ENCODE measurements around the gene TMEM239.

TMEM239 gene

GRCh38 chr20:2794202-2794748 is 21.9 kb upstream of the TMEM239 start:
- TF ChIP-seq TEAD4 (IDR thresholded peaks at IDR 0.05) (no peak), MAX (IDR thresholded peaks at IDR 0.05) (no peak), FOXM1 (IDR thresholded peaks at IDR 0.05; ENCODE audit: borderline replicate concordance, low read depth) (no peak), USF1 (IDR thresholded peaks at IDR 0.05) (no peak), EGR1 (IDR thresholded peaks at IDR 0.05) (no peak), EP300 (IDR thresholded peaks at IDR 0.05; ENCODE audit: borderline replicate concordance) (no peak), CREB1 (IDR thresholded peaks at IDR 0.05; ENCODE audit: low read depth) (no peak)
- TF ChIP-seq, protein P1, sequence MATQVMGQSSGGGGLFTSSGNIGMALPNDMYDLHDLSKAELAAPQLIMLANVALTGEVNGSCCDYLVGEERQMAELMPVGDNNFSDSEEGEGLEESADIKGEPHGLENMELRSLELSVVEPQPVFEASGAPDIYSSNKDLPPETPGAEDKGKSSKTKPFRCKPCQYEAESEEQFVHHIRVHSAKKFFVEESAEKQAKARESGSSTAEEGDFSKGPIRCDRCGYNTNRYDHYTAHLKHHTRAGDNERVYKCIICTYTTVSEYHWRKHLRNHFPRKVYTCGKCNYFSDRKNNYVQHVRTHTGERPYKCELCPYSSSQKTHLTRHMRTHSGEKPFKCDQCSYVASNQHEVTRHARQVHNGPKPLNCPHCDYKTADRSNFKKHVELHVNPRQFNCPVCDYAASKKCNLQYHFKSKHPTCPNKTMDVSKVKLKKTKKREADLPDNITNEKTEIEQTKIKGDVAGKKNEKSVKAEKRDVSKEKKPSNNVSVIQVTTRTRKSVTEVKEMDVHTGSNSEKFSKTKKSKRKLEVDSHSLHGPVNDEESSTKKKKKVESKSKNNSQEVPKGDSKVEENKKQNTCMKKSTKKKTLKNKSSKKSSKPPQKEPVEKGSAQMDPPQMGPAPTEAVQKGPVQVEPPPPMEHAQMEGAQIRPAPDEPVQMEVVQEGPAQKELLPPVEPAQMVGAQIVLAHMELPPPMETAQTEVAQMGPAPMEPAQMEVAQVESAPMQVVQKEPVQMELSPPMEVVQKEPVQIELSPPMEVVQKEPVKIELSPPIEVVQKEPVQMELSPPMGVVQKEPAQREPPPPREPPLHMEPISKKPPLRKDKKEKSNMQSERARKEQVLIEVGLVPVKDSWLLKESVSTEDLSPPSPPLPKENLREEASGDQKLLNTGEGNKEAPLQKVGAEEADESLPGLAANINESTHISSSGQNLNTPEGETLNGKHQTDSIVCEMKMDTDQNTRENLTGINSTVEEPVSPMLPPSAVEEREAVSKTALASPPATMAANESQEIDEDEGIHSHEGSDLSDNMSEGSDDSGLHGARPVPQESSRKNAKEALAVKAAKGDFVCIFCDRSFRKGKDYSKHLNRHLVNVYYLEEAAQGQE (IDR thresholded peaks at IDR 0.05; ENCODE audit: low read depth) = no peak

GRCh38 chr20:2794866-2795447 is 21.2 kb upstream of the TMEM239 start:
- TF ChIP-seq ZBTB7A (IDR thresholded peaks at IDR 0.05; ENCODE audit: low read depth) (no peak), USF1 (IDR thresholded peaks at IDR 0.05) (no peak), TAF1 (IDR thresholded peaks at IDR 0.05; ENCODE audit: low read depth) (no peak), TCF12 (IDR thresholded peaks at IDR 0.05; ENCODE audit: low read depth) (no peak), CREB1 (IDR thresholded peaks at IDR 0.05; ENCODE audit: low read depth) (no peak), FOXM1 (IDR thresholded peaks at IDR 0.05; ENCODE audit: borderline replicate concordance, low read depth) (no peak), YY1 (IDR thresholded peaks at IDR 0.05; ENCODE audit: low read depth) (no peak), CEBPB (IDR thresholded peaks at IDR 0.05) (no peak), RAD21 (IDR thresholded peaks at IDR 0.05; ENCODE audit: low read depth) (no peak), TEAD4 (IDR thresholded peaks at IDR 0.05) (no peak), EP300 (IDR thresholded peaks at IDR 0.05; ENCODE audit: borderline replicate concordance) (no peak), MAX (IDR thresholded peaks at IDR 0.05) (no peak), NFIC (IDR thresholded peaks at IDR 0.05) (no peak)
- TF ChIP-seq, protein P1 (IDR thresholded peaks at IDR 0.05; ENCODE audit: low read depth) = no peak

- no peak for TF ChIP-seq TCF12 (IDR thresholded peaks at IDR 0.05; ENCODE audit: low read depth)
- TF ChIP-seq NFIC (IDR thresholded peaks at IDR 0.05) = no peak
- no peak for TF ChIP-seq RAD21 (IDR thresholded peaks at IDR 0.05; ENCODE audit: low read depth)
- TF ChIP-seq FOXM1 (IDR thresholded peaks at IDR 0.05; ENCODE audit: borderline replicate concordance, low read depth) = no peak
- no peak for TF ChIP-seq YY1 (IDR thresholded peaks at IDR 0.05; ENCODE audit: low read depth)
- no peak for TF ChIP-seq CEBPB (IDR thresholded peaks at IDR 0.05)
- TF ChIP-seq TAF1 (IDR thresholded peaks at IDR 0.05; ENCODE audit: low read depth) = no peak
- TF ChIP-seq CREB1 (IDR thresholded peaks at IDR 0.05; ENCODE audit: low read depth) = no peak
- TF ChIP-seq EGR1 (IDR thresholded peaks at IDR 0.05) = no peak
- TF ChIP-seq, protein P1 (IDR thresholded peaks at IDR 0.05; ENCODE audit: low read depth) = no peak
- no peak for TF ChIP-seq MAX (IDR thresholded peaks at IDR 0.05)
- no peak for TF ChIP-seq EP300 (IDR thresholded peaks at IDR 0.05; ENCODE audit: borderline replicate concordance)
- no peak for TF ChIP-seq ZBTB7A (IDR thresholded peaks at IDR 0.05; ENCODE audit: low read depth)
- no peak for TF ChIP-seq USF1 (IDR thresholded peaks at IDR 0.05)
- no peak for TF ChIP-seq TEAD4 (IDR thresholded peaks at IDR 0.05)
Observed at GRCh38 chr20:2795451-2795850, 20.7 kb upstream of the TMEM239 start.

Data from Ishikawa (cell line).